GM12878 (cell line): Measurements from ENCODE around the gene PSIP1. TPM values are rescaled to one million over a fixed set of nuclear protein-coding genes. Genes with fewer than 3 reads are reported as not detected.

Experiments
- ATAC-seq: fragments of 200-7000 bp; cut with Tn5 transposase; 3 replicates; pipeline ENCODE4 v1.9.1; 2020; ENCODE audit warnings: mild to moderate bottlenecking, moderate library complexity
- BruUV-seq: library from RNA; stranded (reverse); fragments of 400-500 nt; replicated peaks from 2 replicates; lab custom pipeline; 2021; lab: Mats Ljungman, UMichigan
- CTCF ChIA-PET: fragments of 300-600 bp; sonication (Branson Sonifier 250); formaldehyde crosslinking; extraction: SDS; loops from one replicate; lab custom pipeline; 2021; ENCODE audit warnings: inconsistent platforms; lab: Yijun Ruan, JAX
- POLR2A ChIA-PET: fragments of 350-600 bp; formaldehyde crosslinking; extraction: SDS; loops from one replicate; lab custom pipeline; 2021; ENCODE audit warnings: inconsistent platforms; lab: Charles Lee
- RAD21 ChIA-PET: fragments of 300-600 bp; sonication (Branson Sonifier 250); formaldehyde crosslinking; loops from one replicate; lab custom pipeline; 2023; ENCODE audit warnings: antibody characterized with exemption; ENCODE audit not compliant: unreplicated experiment; lab: Charles Lee
- SMC1A ChIA-PET: fragments of 300-600 bp; sonication (Branson Sonifier 250); formaldehyde crosslinking; loops from one replicate; lab custom pipeline; 2023; ENCODE audit not compliant: unreplicated experiment, uncharacterized antibody; lab: Charles Lee
- DNase-seq: peaks from one replicate; pipeline ENCODE4 v3.0.0-alpha.2; 2011; ENCODE audit warnings: low read depth, low spot score
- FAIRE-seq: peaks from 3 replicates; lab custom pipeline; 2011; peaks lifted over from hg19 to GRCh38; lab: Jason Lieb, UNC
- H2AFZ ChIP-seq: 2 replicates; pipeline ENCODE4 v1.6.0; 2011; ENCODE audit warnings: low read depth, low read length, control low read depth; ENCODE audit not compliant: control insufficient read depth
- H3K27ac ChIP-seq: 2 replicates; pipeline ENCODE4 v1.5.1; 2011; ENCODE audit warnings: control low read depth; ENCODE audit not compliant: control insufficient read depth, insufficient read depth
- H3K27me3 ChIP-seq, 2 experiments: replicated peaks in 1 of 2; 2 replicates each; pipeline versions ENCODE4 v1.6.0 to v1.6.1; 2011; ENCODE audit warnings: low read length in 1 of 2; ENCODE audit not compliant: control insufficient read depth in 2 of 2, insufficient read depth in 2 of 2
- H3K36me3 ChIP-seq, 2 experiments: 2 replicates each; pipeline ENCODE4 v1.5.1; 2011; ENCODE audit warnings: low read length in 1 of 2; ENCODE audit not compliant: control insufficient read depth in 2 of 2, insufficient read depth in 2 of 2
- H3K4me1 ChIP-seq: 2 replicates; pipeline ENCODE4 v1.6.1; 2011; ENCODE audit warnings: mild to moderate bottlenecking, low read length, moderate library complexity, mixed read lengths; ENCODE audit not compliant: control insufficient read depth, insufficient read depth
- H3K4me2 ChIP-seq: 2 replicates; pipeline ENCODE4 v1.6.0; 2011; ENCODE audit warnings: control low read depth; ENCODE audit not compliant: control insufficient read depth, insufficient read depth
- H3K4me3 ChIP-seq: fragments of 200-600 bp; sonication (generic); 2 replicates; pipeline ENCODE4 v1.5.1; 2016
- H3K79me2 ChIP-seq: 2 replicates; pipeline ENCODE4 v1.6.0; 2011; ENCODE audit warnings: low read length; ENCODE audit not compliant: control insufficient read depth, insufficient read depth
- H3K9ac ChIP-seq: 2 replicates; pipeline ENCODE4 v1.8.0; 2011; ENCODE audit warnings: low read length, control low read depth, mixed read lengths; ENCODE audit not compliant: control insufficient read depth, insufficient read depth
- H3K9me3 ChIP-seq: replicated peaks from 3 replicates; pipeline ENCODE4 v1.5.1; 2011; ENCODE audit warnings: mild to moderate bottlenecking, low read length; ENCODE audit not compliant: control insufficient read depth, insufficient read depth
- H4K20me1 ChIP-seq: 2 replicates; pipeline ENCODE4 v1.6.0; 2011; ENCODE audit not compliant: control insufficient read depth, insufficient read depth
- ATF3 ChIP-seq: IDR thresholded peaks from 2 replicates; pipeline ENCODE4 v1.6.1; 2011; ENCODE audit warnings: low read depth, mild to moderate bottlenecking, low read length, moderate library complexity, borderline replicate concordance; ENCODE audit errors: extremely low read depth
- CBX5 ChIP-seq: sonication (generic); IDR thresholded peaks from 2 replicates; pipeline ENCODE4 v1.6.1; 2016; ENCODE audit warnings: low read depth, moderate library complexity, mild to moderate bottlenecking, inconsistent platforms
- GABPA ChIP-seq: IDR thresholded peaks from 2 replicates; pipeline ENCODE4 v1.6.1; 2014; ENCODE audit warnings: antibody characterized with exemption, low read depth, mild to moderate bottlenecking, inconsistent platforms
- KLF5 ChIP-seq: fragments of 450-650 bp; IDR thresholded peaks from 2 replicates; pipeline ENCODE4 v1.6.1; 2014; ENCODE audit warnings: mild to moderate bottlenecking; ENCODE audit not compliant: partially characterized antibody
- MXI1 ChIP-seq: fragments of 150-350 bp; IDR thresholded peaks from 2 replicates; pipeline ENCODE4 v1.6.1; 2011; ENCODE audit warnings: low read depth, mild to moderate bottlenecking, inconsistent platforms, low read length, improper control_type of control experiment
- POLR2A ChIP-seq: IDR thresholded peaks from 2 replicates; pipeline ENCODE4 v1.6.1; 2011; ENCODE audit warnings: low read depth, mild to moderate bottlenecking, low read length
- POLR2AphosphoS5 ChIP-seq: IDR thresholded peaks from 2 replicates; pipeline ENCODE4 v1.6.1; 2011; ENCODE audit warnings: mild to moderate bottlenecking, low read length, inconsistent platforms
- SREBF2 ChIP-seq: IDR thresholded peaks from 2 replicates; pipeline ENCODE4 v1.6.1; 2012; ENCODE audit warnings: mild to moderate bottlenecking, low read length
- SUZ12 ChIP-seq: fragments of 200-600 bp; sonication (generic); IDR thresholded peaks from one replicate; pipeline ENCODE4 v1.6.1; 2018; ENCODE audit warnings: antibody characterized with exemption, mild to moderate bottlenecking; ENCODE audit not compliant: unreplicated experiment
- TCF7 ChIP-seq: IDR thresholded peaks from 2 replicates; pipeline ENCODE4 v1.6.1; 2014; ENCODE audit warnings: antibody characterized with exemption, borderline replicate concordance
- ZNF24 ChIP-seq: fragments of 450-650 bp; IDR thresholded peaks from 2 replicates; pipeline ENCODE4 v1.6.1; 2017; ENCODE audit warnings: antibody characterized with exemption, mild to moderate bottlenecking
- ZNF384 ChIP-seq: IDR thresholded peaks from 2 replicates; pipeline ENCODE4 v1.6.1; 2012; ENCODE audit warnings: low read depth, mild to moderate bottlenecking, low read length, improper control_type of control experiment, borderline replicate concordance
- WGBS: methylation state at CpG from one replicate; pipeline ENCODE4 v1.1.6; 2016; ENCODE audit warnings: low lambda C conversion rate; ENCODE audit not compliant: insufficient replicate concordance, insufficient coverage; ENCODE audit errors: missing lambda C conversion rate; 5-methylcytosine and 5-hydroxymethylcytosine counted together
- in situ Hi-C: fragments of 300-500 bp; cut with MboI; formaldehyde crosslinking; loops from 9 replicates; pipeline ENCODE4 v1.14.3; 2018; ENCODE audit warnings: mixed read lengths
- intact Hi-C: fragments of 100-400 bp; cut with micrococcal nuclease; formaldehyde crosslinking; loops from one replicate; pipeline ENCODE4 v1.14.2; 2022; ENCODE audit not compliant: unreplicated experiment
- polyA plus RNA-seq, 11 experiments: library from polyadenylated mRNA; depleted of rRNA in 4 of 11; unstranded in 6 of 11; stranded (reverse) in 5 of 11; fragments of >200 nt; fragmentation: Nextera tagmentation in 4 of 11; fragmentation: Illumina TruSeq in 1 of 11; extraction: Ambion mirVana in 4 of 11; extraction: Trizol in 1 of 11; gene quantifications; 1 replicate in 1 of 11; 2 replicates in 10 of 11; pipeline versions ENCODE4 v1.2.1 to v1.2.3, GENCODE V29; 2011 to 2016; ENCODE audit warnings: inconsistent platforms in 2 of 11, missing spikeins in 2 of 11, low read depth in 1 of 11
- total RNA-seq, 4 experiments: library from RNA; depleted of rRNA in 3 of 4; stranded (reverse); fragments of >200 nt in 3 of 4; fragmentation: Illumina TruSeq in 1 of 4; extraction: Trizol in 1 of 4; gene quantifications; 2 replicates each; pipeline versions ENCODE4 v1.2.1 to v1.2.3, GENCODE V29; 2013 to 2021
- TF ChIP-seq, protein P1 (sequence below): IDR thresholded peaks from 2 replicates; pipeline ENCODE4 v1.6.1; 2012; ENCODE audit warnings: low read depth, low read length, improper control_type of control experiment
- TF ChIP-seq, protein P2 (sequence below): fragments of 450-650 bp; IDR thresholded peaks from 2 replicates; pipeline ENCODE4 v1.6.1; 2018; ENCODE audit warnings: mild to moderate bottlenecking, low read depth, moderate library complexity; ENCODE audit not compliant: partially characterized antibody

Gene PSIP1
- total and polyA plus RNA-seq, 10 of the 15 experiments (the other 5 are each of a cell fraction or from before 2014, with no cell fraction given), result 75.5 to 299 (median 173) TPM

DNA sequence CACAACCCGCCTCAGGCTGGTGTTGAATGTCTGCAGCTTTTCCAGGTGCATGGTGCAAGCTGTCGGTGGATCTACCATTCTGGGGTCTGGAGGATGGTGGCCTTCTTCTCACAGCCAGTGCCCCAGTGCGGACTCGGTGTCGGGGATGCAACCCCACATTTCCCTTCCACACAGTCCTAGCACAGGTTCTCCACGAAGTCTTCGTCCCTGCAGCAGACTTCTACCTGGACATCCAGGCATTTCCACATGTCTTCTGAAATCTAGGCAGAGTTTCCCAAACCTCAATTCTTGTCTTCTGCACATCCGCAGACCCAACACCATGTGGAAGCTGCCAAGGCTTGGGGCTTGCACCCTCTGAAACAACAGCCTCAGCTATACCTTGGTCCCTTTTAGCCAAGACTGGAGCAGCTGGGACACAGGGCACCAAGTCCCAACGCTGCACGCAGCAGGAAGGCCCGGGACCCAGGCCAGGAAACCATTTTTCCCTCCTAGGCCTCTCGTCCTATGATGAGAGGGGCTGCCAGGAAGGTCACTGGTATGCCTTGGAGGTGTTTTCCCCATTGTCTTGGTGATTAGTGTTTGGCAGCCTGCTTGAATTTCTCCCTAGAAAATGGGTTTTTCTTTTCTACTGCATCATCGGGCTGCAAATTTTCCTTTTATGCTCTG is 18.2 kb downstream of the PSIP1 start:
- DNase-seq, result no peak
- ATAC-seq, result peak; percentile 6
- H3K4me3 ChIP-seq, result no peak overlapping the region
- H3K9ac ChIP-seq, result no peak overlapping the region
- peaks cover 20% of the 10 kb centered on the region for H3K9me3 ChIP-seq
- ChIA-PET CTCF (no interaction called here), SMC1A (interaction anchor here (0.6 kb wide), 1 partner anchor 11 kb away, joined by 4 read pairs; no protein-coding TSS in a partner anchor), POLR2A (no interaction called here), RAD21 (no interaction called here)
- no peaks in the 10 kb centered on the region for H4K20me1 ChIP-seq
- BruUV-seq, result no TSS peak
- H3K27me3 ChIP-seq, result no peaks in the 10 kb centered on the region
- peaks cover 40% of the 10 kb centered on the region for H3K79me2 ChIP-seq
- H3K4me1 ChIP-seq, result no peaks in the 10 kb centered on the region
- H3K4me2 ChIP-seq, result no peak overlapping the region
- no peak overlapping the region for H3K27ac ChIP-seq
- in situ Hi-C loops, result no loop called here
- WGBS, result 90% methylated on average over 13 of the region's 13 CpGs
- FAIRE-seq, result no peak
- no peak overlapping the region for H2AFZ ChIP-seq
- intact Hi-C loops, result no loop called here
- peaks cover 11 to 37% of the 10 kb centered on the region in 2 experiments for H3K36me3 ChIP-seq
- no peak for TF ChIP-seq SREBF2
- TF ChIP-seq POLR2AphosphoS5, result peak; percentile 22; the same call in 1 of the 2 replicates
- TF ChIP-seq POLR2A, result peak; percentile 55
- TF ChIP-seq CBX5, result 0 out of 2 replicates have a peak, but pooled peaks have one; percentile 65

GRCh38 chr9:15491950-15492349 is 18.8 kb downstream of the PSIP1 start:
- ChIA-PET POLR2A (no interaction called here), SMC1A (no interaction called here), CTCF (no interaction called here), RAD21 (no interaction called here)
- H3K4me2 ChIP-seq, result no peak overlapping the region
- FAIRE-seq (no peak), DNase-seq (no peak), ATAC-seq (no peak)
- intact Hi-C loops, result no loop called here
- H3K36me3 ChIP-seq, result peaks cover 11 to 35% of the 10 kb centered on the region in 2 experiments
- no TSS peak for BruUV-seq
- peaks cover 37% of the 10 kb centered on the region for H3K79me2 ChIP-seq
- H3K9me3 ChIP-seq, result peaks cover 20% of the 10 kb centered on the region
- 100% methylated on average over 1 of the region's 1 CpG for WGBS
- no peaks in the 10 kb centered on the region for H4K20me1 ChIP-seq
- no peak overlapping the region for H3K27ac ChIP-seq
- H3K27me3 ChIP-seq, result no peaks in the 10 kb centered on the region
- no peak overlapping the region for H3K9ac ChIP-seq
- in situ Hi-C loops, result no loop called here
- no peak overlapping the region for H3K4me3 ChIP-seq
- H2AFZ ChIP-seq, result no peak overlapping the region
- H3K4me1 ChIP-seq, result no peaks in the 10 kb centered on the region
- no peak for TF ChIP-seq ZNF24
- TF ChIP-seq GABPA, result no peak
- no peak for TF ChIP-seq ZNF384
- TF ChIP-seq SUZ12, result no peak
- TF ChIP-seq ATF3, result no peak
- TF ChIP-seq TCF7, result no peak
- TF ChIP-seq MXI1, result no peak
- TF ChIP-seq KLF5, result no peak
- TF ChIP-seq, protein P1, sequence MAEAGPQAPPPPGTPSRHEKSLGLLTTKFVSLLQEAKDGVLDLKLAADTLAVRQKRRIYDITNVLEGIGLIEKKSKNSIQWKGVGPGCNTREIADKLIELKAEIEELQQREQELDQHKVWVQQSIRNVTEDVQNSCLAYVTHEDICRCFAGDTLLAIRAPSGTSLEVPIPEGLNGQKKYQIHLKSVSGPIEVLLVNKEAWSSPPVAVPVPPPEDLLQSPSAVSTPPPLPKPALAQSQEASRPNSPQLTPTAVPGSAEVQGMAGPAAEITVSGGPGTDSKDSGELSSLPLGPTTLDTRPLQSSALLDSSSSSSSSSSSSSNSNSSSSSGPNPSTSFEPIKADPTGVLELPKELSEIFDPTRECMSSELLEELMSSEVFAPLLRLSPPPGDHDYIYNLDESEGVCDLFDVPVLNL, result no peak
- TF ChIP-seq, protein P2, sequence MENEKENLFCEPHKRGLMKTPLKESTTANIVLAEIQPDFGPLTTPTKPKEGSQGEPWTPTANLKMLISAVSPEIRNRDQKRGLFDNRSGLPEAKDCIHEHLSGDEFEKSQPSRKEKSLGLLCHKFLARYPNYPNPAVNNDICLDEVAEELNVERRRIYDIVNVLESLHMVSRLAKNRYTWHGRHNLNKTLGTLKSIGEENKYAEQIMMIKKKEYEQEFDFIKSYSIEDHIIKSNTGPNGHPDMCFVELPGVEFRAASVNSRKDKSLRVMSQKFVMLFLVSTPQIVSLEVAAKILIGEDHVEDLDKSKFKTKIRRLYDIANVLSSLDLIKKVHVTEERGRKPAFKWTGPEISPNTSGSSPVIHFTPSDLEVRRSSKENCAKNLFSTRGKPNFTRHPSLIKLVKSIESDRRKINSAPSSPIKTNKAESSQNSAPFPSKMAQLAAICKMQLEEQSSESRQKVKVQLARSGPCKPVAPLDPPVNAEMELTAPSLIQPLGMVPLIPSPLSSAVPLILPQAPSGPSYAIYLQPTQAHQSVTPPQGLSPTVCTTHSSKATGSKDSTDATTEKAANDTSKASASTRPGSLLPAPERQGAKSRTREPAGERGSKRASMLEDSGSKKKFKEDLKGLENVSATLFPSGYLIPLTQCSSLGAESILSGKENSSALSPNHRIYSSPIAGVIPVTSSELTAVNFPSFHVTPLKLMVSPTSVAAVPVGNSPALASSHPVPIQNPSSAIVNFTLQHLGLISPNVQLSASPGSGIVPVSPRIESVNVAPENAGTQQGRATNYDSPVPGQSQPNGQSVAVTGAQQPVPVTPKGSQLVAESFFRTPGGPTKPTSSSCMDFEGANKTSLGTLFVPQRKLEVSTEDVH, result no peak
